Neural cell (in vitro differentiated cells): ENCODE data around the gene PECR.

ENCODE experiments used
- CTCF ChIP-seq: fragments of 450-650 bp; IDR thresholded peaks from 2 replicates; pipeline ENCODE4 v1.5.1; 2014; ENCODE audit warnings: antibody characterized with exemption, mild to moderate bottlenecking, moderate library complexity; ENCODE audit not compliant: poor library complexity, severe bottlenecking
- EZH2 ChIP-seq: fragments of 200-600, 300-800 bp; shearing (Covaris generic), sonication (generic); IDR thresholded peaks from 2 replicates; pipeline ENCODE4 v1.6.1; 2014; ENCODE audit warnings: antibody characterized with exemption, low read length, borderline replicate concordance, mild to moderate bottlenecking; ENCODE audit not compliant: insufficient read depth, poor library complexity, severe bottlenecking
- POLR2AphosphoS5 ChIP-seq: IDR thresholded peaks from 2 replicates; pipeline ENCODE4 v1.6.1; 2012
- RAD21 ChIP-seq: fragments of 450-650 bp; conservative IDR thresholded peaks from 2 replicates; pipeline ENCODE4 v1.6.1; 2014; ENCODE audit warnings: antibody characterized with exemption, mild to moderate bottlenecking, moderate library complexity
- TAF1 ChIP-seq: IDR thresholded peaks from 2 replicates; pipeline ENCODE4 v1.6.1; 2012; ENCODE audit warnings: low read depth

GRCh38 chr2:216121255-216121654, 39.6 kb upstream of the PECR start:
- TF ChIP-seq EZH2: no peak
- TF ChIP-seq POLR2AphosphoS5: no peak
- TF ChIP-seq RAD21: no peak
- no peak for TF ChIP-seq CTCF
- no peak for TF ChIP-seq TAF1
